Hepatocyte (in vitro differentiated cells): ENCODE data around the gene ZNF692. TPM values are rescaled to one million over a fixed set of nuclear protein-coding genes. Genes with fewer than 3 reads are reported as not detected.

Experiments
- DNase-seq: peaks from one replicate; pipeline ENCODE4 v3.0.0-alpha.2; 2016; ENCODE audit warnings: low spot score
- H2AFZ ChIP-seq: fragments of 200-600 bp; sonication (generic); 2 replicates; pipeline ENCODE4 v1.6.0; 2016; ENCODE audit warnings: antibody characterized with exemption, mild to moderate bottlenecking
- H3K27ac ChIP-seq: fragments of 200-600 bp; sonication (generic); 2 replicates; pipeline ENCODE4 v1.5.1; 2016; ENCODE audit warnings: mild to moderate bottlenecking
- H3K27me3 ChIP-seq: fragments of 200-600 bp; sonication (generic); 2 replicates; pipeline ENCODE4 v1.6.1; 2016
- H3K36me3 ChIP-seq: fragments of 200-600 bp; sonication (generic); replicated peaks from 2 replicates; pipeline ENCODE4 v1.5.1; 2016; ENCODE audit warnings: low read depth; ENCODE audit not compliant: insufficient read depth
- H3K4me1 ChIP-seq: fragments of 200-600 bp; sonication (generic); 2 replicates; pipeline ENCODE4 v1.5.1; 2016; ENCODE audit warnings: mild to moderate bottlenecking, moderate library complexity; ENCODE audit not compliant: insufficient read depth
- H3K4me2 ChIP-seq: fragments of 200-600 bp; sonication (generic); 2 replicates; pipeline ENCODE4 v1.6.0; 2016
- H3K4me3 ChIP-seq: fragments of 200-600 bp; sonication (generic); 2 replicates; pipeline ENCODE4 v1.5.1; 2016; ENCODE audit warnings: mild to moderate bottlenecking
- H3K79me2 ChIP-seq: fragments of 200-600 bp; sonication (generic); 2 replicates; pipeline ENCODE4 v1.6.0; 2017; ENCODE audit warnings: mild to moderate bottlenecking
- H3K9me2 ChIP-seq: fragments of 200-600 bp; sonication (generic); replicated peaks from 2 replicates; pipeline ENCODE4 v1.6.0; 2017; ENCODE audit warnings: mild to moderate bottlenecking; ENCODE audit not compliant: insufficient read depth
- H3K9me3 ChIP-seq: fragments of 200-600 bp; sonication (generic); 2 replicates; pipeline ENCODE4 v1.5.1; 2016; ENCODE audit warnings: low read depth, mild to moderate bottlenecking
- H4K20me1 ChIP-seq: fragments of 200-600 bp; sonication (generic); 2 replicates; pipeline ENCODE4 v1.6.0; 2016; ENCODE audit warnings: mild to moderate bottlenecking; ENCODE audit not compliant: insufficient read depth, poor library complexity, severe bottlenecking
- EZH2 ChIP-seq: fragments of 200-600 bp; sonication (generic); IDR thresholded peaks from 2 replicates; pipeline ENCODE4 v1.6.1; 2016; ENCODE audit warnings: antibody characterized with exemption, mild to moderate bottlenecking, borderline replicate concordance
- EZH2phosphoT487 ChIP-seq: fragments of 200-600 bp; sonication (generic); IDR thresholded peaks from one replicate; pipeline ENCODE4 v1.6.1; 2018; ENCODE audit warnings: antibody characterized with exemption, mild to moderate bottlenecking, low read depth, moderate library complexity; ENCODE audit not compliant: unreplicated experiment, severe bottlenecking
- WGBS: methylation state at CpG from one replicate; pipeline ENCODE4 v1.1.6; 2016; ENCODE audit warnings: low lambda C conversion rate; ENCODE audit errors: missing lambda C conversion rate; 5-methylcytosine and 5-hydroxymethylcytosine counted together
- polyA plus RNA-seq: library from polyadenylated mRNA; unstranded; fragments of >200 nt; fragmentation: Nextera tagmentation; extraction: Ambion mirVana; gene quantifications from 2 replicates; pipeline ENCODE4 v1.2.1, GENCODE V29; 2016
- total RNA-seq: library from RNA; depleted of rRNA; stranded (reverse); fragments of >200 nt; gene quantifications from 2 replicates; pipeline ENCODE4 v1.2.3, GENCODE V29; 2014
- TF ChIP-seq, protein P1 (sequence below): fragments of 200-600 bp; sonication (generic); IDR thresholded peaks from 2 replicates; pipeline ENCODE4 v1.5.1; 2016; ENCODE audit warnings: antibody characterized with exemption, mild to moderate bottlenecking; ENCODE audit not compliant: poor library complexity

ZNF692 gene
- total and polyA plus RNA-seq, 2 experiments from 2014 or later, result 42.1 to 60.8 TPM

- Histone ChIP-seq H3K9me2 (no peaks in the 10 kb centered on the region), H3K9me3 (no peaks in the 10 kb centered on the region), H3K27ac (no peak overlapping the region), H3K4me3 (no peak overlapping the region), H3K4me1 (no peaks in the 10 kb centered on the region), H3K79me2 (no peaks in the 10 kb centered on the region), H3K4me2 (peak overlapping the region; percentile 25), H3K36me3 (no peaks in the 10 kb centered on the region), H3K27me3 (peaks cover 5% of the 10 kb centered on the region), H4K20me1 (no peaks in the 10 kb centered on the region), H2AFZ (peak overlapping the region; percentile 40)
- DNase-seq, result no peak
- 65% methylated on average over 9 of the region's 9 CpGs for WGBS
- TF ChIP-seq, protein P1, sequence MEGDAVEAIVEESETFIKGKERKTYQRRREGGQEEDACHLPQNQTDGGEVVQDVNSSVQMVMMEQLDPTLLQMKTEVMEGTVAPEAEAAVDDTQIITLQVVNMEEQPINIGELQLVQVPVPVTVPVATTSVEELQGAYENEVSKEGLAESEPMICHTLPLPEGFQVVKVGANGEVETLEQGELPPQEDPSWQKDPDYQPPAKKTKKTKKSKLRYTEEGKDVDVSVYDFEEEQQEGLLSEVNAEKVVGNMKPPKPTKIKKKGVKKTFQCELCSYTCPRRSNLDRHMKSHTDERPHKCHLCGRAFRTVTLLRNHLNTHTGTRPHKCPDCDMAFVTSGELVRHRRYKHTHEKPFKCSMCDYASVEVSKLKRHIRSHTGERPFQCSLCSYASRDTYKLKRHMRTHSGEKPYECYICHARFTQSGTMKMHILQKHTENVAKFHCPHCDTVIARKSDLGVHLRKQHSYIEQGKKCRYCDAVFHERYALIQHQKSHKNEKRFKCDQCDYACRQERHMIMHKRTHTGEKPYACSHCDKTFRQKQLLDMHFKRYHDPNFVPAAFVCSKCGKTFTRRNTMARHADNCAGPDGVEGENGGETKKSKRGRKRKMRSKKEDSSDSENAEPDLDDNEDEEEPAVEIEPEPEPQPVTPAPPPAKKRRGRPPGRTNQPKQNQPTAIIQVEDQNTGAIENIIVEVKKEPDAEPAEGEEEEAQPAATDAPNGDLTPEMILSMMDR, result no peak
- TF ChIP-seq EZH2 (no peak), EZH2phosphoT487 (no peak)
Observed at GRCh38 chr1:248897412-248898337, 38.8 kb upstream of the ZNF692 start.

- no peaks in the 10 kb centered on the region for H3K9me3 ChIP-seq
- no peaks in the 10 kb centered on the region for H3K4me1 ChIP-seq
- TF ChIP-seq, protein P1, result no peak
- TF ChIP-seq EZH2 (no peak), EZH2phosphoT487 (no peak)
- H3K79me2 ChIP-seq, result no peaks in the 10 kb centered on the region
- H3K4me3 ChIP-seq, result no peak overlapping the region
- no peak for DNase-seq
- H3K27me3 ChIP-seq, result no peaks in the 10 kb centered on the region
- no peaks in the 10 kb centered on the region for H4K20me1 ChIP-seq
- no peak overlapping the region for H3K27ac ChIP-seq
- H3K4me2 ChIP-seq, result no peak overlapping the region
- H2AFZ ChIP-seq, result no peak overlapping the region
- H3K9me2 ChIP-seq, result no peaks in the 10 kb centered on the region
- H3K36me3 ChIP-seq, result no peaks in the 10 kb centered on the region
Observed at GRCh38 chr1:248894837-248895236, 36.0 kb upstream of the ZNF692 start.

DNA sequence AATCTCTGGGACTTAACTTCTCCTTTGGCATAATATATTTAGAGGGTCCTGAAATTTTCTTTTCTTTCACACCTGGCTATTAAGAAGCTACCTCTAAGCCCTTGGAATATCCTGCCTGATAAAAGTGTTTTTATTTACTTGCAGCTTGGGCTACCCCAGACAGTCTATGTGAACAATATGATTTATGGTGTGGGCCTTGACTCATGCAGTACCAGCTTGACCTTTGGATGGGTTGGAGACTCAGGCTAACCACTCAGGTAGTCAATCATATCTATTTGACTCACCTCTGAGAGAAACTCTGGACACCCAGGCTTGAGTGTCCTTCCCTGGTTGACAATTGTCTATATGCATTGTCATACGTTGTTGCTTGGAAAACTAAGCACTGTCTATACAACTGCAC, 33.7 kb upstream of the ZNF692 start:
- no peak for DNase-seq
- H3K9me3 ChIP-seq, result no peaks in the 10 kb centered on the region
- H3K4me2 ChIP-seq, result no peak overlapping the region
- peaks cover 3% of the 10 kb centered on the region for H3K4me1 ChIP-seq
- H4K20me1 ChIP-seq, result no peaks in the 10 kb centered on the region
- no peaks in the 10 kb centered on the region for H3K27me3 ChIP-seq
- H3K36me3 ChIP-seq, result no peaks in the 10 kb centered on the region
- no peak overlapping the region for H3K4me3 ChIP-seq
- no peak overlapping the region for H3K27ac ChIP-seq
- H2AFZ ChIP-seq, result no peak overlapping the region
- no peaks in the 10 kb centered on the region for H3K9me2 ChIP-seq
- 75% methylated on average over 1 of the region's 1 CpG for WGBS
- no peaks in the 10 kb centered on the region for H3K79me2 ChIP-seq
- TF ChIP-seq, protein P1, result no peak
- no peak for TF ChIP-seq EZH2

- Histone ChIP-seq H3K9me2 (no peaks in the 10 kb centered on the region), H3K9me3 (no peaks in the 10 kb centered on the region), H3K27ac (no peak overlapping the region), H3K79me2 (no peaks in the 10 kb centered on the region), H2AFZ (no peak overlapping the region), H3K27me3 (no peaks in the 10 kb centered on the region), H3K4me2 (no peak overlapping the region), H3K4me3 (no peak overlapping the region), H3K36me3 (no peaks in the 10 kb centered on the region), H4K20me1 (no peaks in the 10 kb centered on the region), H3K4me1 (peaks cover 3% of the 10 kb centered on the region)
- 91% methylated on average over 2 of the region's 2 CpGs for WGBS
- TF ChIP-seq EZH2 (no peak), EZH2phosphoT487 (no peak)
- TF ChIP-seq, protein P1, result no peak
- DNase-seq, result no peak
Observed at GRCh38 chr1:248891758-248892157, 32.9 kb upstream of the ZNF692 start.
